ENCODE measurements around the gene GTF3C2. TPM values are rescaled to one million over a fixed set of nuclear protein-coding genes. Genes with fewer than 3 reads are reported as not detected.

Gene GTF3C2
- total and polyA plus RNA-seq, 9 of the 15 experiments (the other 6 are each of a cell fraction or from before 2014, with no cell fraction given), result 35.5 to 96.8 (median 53.0) TPM

DNA sequence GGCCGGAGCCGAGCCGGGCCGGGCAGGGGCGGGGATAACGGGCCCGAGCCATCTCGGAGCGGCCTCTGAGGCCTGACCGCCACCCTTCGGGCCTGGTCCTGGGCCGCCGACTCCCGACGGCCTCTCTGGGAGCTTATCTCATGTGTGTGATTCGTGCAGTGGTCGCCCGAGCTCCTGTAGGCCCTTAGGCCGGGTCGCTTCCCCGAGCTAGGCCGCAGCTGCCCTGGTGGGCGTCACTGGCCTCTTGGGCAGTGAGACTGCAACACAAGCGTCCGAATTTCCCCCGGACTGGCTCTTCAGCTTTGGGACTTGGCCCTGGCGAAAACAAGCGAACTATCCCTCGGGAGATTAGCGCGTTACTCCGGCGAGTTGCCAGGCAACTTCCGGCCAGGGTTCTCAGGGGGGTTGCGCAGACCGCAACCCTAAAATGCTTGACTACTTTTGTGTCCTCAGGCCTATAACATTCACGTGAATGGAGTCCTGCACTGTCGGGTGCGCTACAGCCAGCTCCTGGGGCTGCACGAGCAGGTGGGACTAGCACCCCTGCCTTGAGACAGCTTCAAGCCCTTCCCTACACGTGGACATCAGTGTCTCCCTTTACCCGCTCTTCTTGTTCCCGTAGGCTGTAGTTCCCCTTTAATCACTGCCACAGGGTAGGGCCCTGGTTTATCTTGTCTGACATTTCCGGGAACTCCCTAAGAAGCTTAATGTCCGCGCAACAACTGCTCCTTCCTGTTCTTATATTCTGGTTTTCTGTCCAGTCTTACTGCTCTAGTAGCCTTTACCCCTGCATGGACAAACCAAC lies 14.5 kb upstream of the GTF3C2 start (continued):
- no peak for TF ChIP-seq ZNF197 (CRISPR knock-in tag; IDR thresholded peaks at IDR 0.05; ENCODE audit: low read depth)
- no peak for TF ChIP-seq HMGN3 (IDR thresholded peaks at IDR 0.05; ENCODE audit: borderline replicate concordance, extremely low read depth, insufficient read length, low read depth, low read length)
- TF ChIP-seq TEAD1 (CRISPR knock-in tag; IDR thresholded peaks at IDR 0.05), result no peak; a peak in 1 of 4 replicates
- TF ChIP-seq NR4A1 (CRISPR knock-in tag; IDR thresholded peaks at IDR 0.05), result no peak
- TF ChIP-seq NR4A1 (tag; IDR thresholded peaks at IDR 0.05), result no peak
- TF ChIP-seq TARDBP (IDR thresholded peaks at IDR 0.05), result no peak
- no peak for TF ChIP-seq BHLHE40 (IDR thresholded peaks at IDR 0.05; ENCODE audit: low read length)
- TF ChIP-seq CGGBP1 (CRISPR knock-in tag; IDR thresholded peaks at IDR 0.05), result no peak
- 0 out of 2 replicates have a peak, but pooled peaks have one; percentile 6 for TF ChIP-seq JUND (IDR thresholded peaks at IDR 0.05; ENCODE audit: borderline replicate concordance, low read depth, low read length)
- TF ChIP-seq JUND (tag; IDR thresholded peaks at IDR 0.05; ENCODE audit: borderline replicate concordance, low read depth, low read length), result no peak; the same call in 2 of the 3 replicates
- TF ChIP-seq SRSF7 (optimal IDR thresholded peaks at IDR 0.05; ENCODE audit: low read depth, low read length), result no peak
- TF ChIP-seq ZNF436 (CRISPR knock-in tag; IDR thresholded peaks at IDR 0.05), result no peak
- TF ChIP-seq PML (IDR thresholded peaks at IDR 0.05; ENCODE audit: low read length), result no peak; the same call in 1 of the 2 replicates
- no peak for TF ChIP-seq RFX7 (CRISPR knock-in tag; IDR thresholded peaks at IDR 0.05)
- TF ChIP-seq, protein P1, sequence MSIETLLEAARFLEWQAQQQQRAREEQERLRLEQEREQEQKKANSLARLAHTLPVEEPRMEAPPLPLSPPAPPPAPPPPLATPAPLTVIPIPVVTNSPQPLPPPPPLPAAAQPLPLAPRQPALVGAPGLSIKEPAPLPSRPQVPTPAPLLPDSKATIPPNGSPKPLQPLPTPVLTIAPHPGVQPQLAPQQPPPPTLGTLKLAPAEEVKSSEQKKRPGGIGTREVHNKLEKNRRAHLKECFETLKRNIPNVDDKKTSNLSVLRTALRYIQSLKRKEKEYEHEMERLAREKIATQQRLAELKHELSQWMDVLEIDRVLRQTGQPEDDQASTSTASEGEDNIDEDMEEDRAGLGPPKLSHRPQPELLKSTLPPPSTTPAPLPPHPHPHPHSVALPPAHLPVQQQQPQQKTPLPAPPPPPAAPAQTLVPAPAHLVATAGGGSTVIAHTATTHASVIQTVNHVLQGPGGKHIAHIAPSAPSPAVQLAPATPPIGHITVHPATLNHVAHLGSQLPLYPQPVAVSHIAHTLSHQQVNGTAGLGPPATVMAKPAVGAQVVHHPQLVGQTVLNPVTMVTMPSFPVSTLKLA (conservative IDR thresholded peaks at IDR 0.05), result peak; percentile 90 to 92
- no peak for TF ChIP-seq IRF2 (CRISPR knock-in tag; IDR thresholded peaks at IDR 0.05)
- no peak for TF ChIP-seq MBD2 (IDR thresholded peaks at IDR 0.05; ENCODE audit: borderline replicate concordance, low read depth)
- TF ChIP-seq, protein P2, sequence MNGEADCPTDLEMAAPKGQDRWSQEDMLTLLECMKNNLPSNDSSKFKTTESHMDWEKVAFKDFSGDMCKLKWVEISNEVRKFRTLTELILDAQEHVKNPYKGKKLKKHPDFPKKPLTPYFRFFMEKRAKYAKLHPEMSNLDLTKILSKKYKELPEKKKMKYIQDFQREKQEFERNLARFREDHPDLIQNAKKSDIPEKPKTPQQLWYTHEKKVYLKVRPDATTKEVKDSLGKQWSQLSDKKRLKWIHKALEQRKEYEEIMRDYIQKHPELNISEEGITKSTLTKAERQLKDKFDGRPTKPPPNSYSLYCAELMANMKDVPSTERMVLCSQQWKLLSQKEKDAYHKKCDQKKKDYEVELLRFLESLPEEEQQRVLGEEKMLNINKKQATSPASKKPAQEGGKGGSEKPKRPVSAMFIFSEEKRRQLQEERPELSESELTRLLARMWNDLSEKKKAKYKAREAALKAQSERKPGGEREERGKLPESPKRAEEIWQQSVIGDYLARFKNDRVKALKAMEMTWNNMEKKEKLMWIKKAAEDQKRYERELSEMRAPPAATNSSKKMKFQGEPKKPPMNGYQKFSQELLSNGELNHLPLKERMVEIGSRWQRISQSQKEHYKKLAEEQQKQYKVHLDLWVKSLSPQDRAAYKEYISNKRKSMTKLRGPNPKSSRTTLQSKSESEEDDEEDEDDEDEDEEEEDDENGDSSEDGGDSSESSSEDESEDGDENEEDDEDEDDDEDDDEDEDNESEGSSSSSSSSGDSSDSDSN (IDR thresholded peaks at IDR 0.05; ENCODE audit: borderline replicate concordance in 1 of 2, low read depth in 2 of 2, low read length in 2 of 2), result no peak
- TF ChIP-seq PHB (CRISPR knock-in tag; IDR thresholded peaks at IDR 0.05), result 0 out of 2 replicates have a peak, but pooled peaks have one; percentile 20
- TF ChIP-seq SIN3B (IDR thresholded peaks at IDR 0.05; ENCODE audit: low read depth), result no peak
- TF ChIP-seq, protein P3, sequence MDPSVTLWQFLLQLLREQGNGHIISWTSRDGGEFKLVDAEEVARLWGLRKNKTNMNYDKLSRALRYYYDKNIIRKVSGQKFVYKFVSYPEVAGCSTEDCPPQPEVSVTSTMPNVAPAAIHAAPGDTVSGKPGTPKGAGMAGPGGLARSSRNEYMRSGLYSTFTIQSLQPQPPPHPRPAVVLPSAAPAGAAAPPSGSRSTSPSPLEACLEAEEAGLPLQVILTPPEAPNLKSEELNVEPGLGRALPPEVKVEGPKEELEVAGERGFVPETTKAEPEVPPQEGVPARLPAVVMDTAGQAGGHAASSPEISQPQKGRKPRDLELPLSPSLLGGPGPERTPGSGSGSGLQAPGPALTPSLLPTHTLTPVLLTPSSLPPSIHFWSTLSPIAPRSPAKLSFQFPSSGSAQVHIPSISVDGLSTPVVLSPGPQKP (CRISPR knock-in tag; IDR thresholded peaks at IDR 0.05), result no peak
- peak; percentile 73 for TF ChIP-seq GABPA (tag; conservative IDR thresholded peaks at IDR 0.05; ENCODE audit: low read depth)
- TF ChIP-seq POLR2A (conservative IDR thresholded peaks at IDR 0.05), result peak; percentile 15; the same call in 1 of the 2 replicates
- peak; percentile 70; the same call in 1 of the 2 replicates for TF ChIP-seq ZNF232 (CRISPR knock-in tag; IDR thresholded peaks at IDR 0.05)
- TF ChIP-seq EP300 (IDR thresholded peaks at IDR 0.05; ENCODE audit: low read length), result no peak
